ENCODE measurements around the gene ABCD1. TPM values are rescaled to one million over a fixed set of nuclear protein-coding genes. Genes with fewer than 3 reads are reported as not detected.
"Not testable (repeated sequence)": the region's sequence is repeated elsewhere in the genome, so short reads cannot be mapped to it uniquely, and the experiment has no call there.

The ABCD1 gene
- total RNA-seq, 1 donor from 2014 or later: 19.5 TPM

GRCh38 chrX:153704021-153704526, 20.6 kb upstream of the ABCD1 start:
- Mint-ChIP-seq H3K9me3 (ENCODE audit: unreplicated experiment) (no peaks in the 10 kb centered on the region), H3K4me1 (ENCODE audit: unreplicated experiment) (peaks cover 8% of the 10 kb centered on the region), H3K4me3 (ENCODE audit: unreplicated experiment) (no peak overlapping the region), H3K36me3 (ENCODE audit: low read depth, unreplicated experiment) (peaks cover 5% of the 10 kb centered on the region), H3K27ac (ENCODE audit: unreplicated experiment) (no peak overlapping the region), H3K27me3 (ENCODE audit: unreplicated experiment) (peaks cover 3% of the 10 kb centered on the region)
- no peak for TF ChIP-seq CTCF (IDR thresholded peaks at IDR 0.05; ENCODE audit: unreplicated experiment)
- no peak for DNase-seq (ENCODE audit: low spot score)

GRCh38 chrX:153704631-153705402, 19.8 kb upstream of the ABCD1 start:
- not testable (repeated sequence) for H3K4me3 Mint-ChIP-seq (ENCODE audit: unreplicated experiment); DNase-seq (ENCODE audit: low spot score); H3K4me1 Mint-ChIP-seq (ENCODE audit: unreplicated experiment); H3K27me3 Mint-ChIP-seq (ENCODE audit: unreplicated experiment); H3K9me3 Mint-ChIP-seq (ENCODE audit: unreplicated experiment); H3K27ac Mint-ChIP-seq (ENCODE audit: unreplicated experiment); H3K36me3 Mint-ChIP-seq (ENCODE audit: low read depth, unreplicated experiment)

GRCh38 chrX:153705403-153706060, 19.1 kb upstream of the ABCD1 start:
- H3K4me3 Mint-ChIP-seq (ENCODE audit: unreplicated experiment); H3K9me3 Mint-ChIP-seq (ENCODE audit: unreplicated experiment): not testable (repeated sequence)

GRCh38 chrX:153706799-153707198, 17.9 kb upstream of the ABCD1 start:
- Mint-ChIP-seq H3K4me3 (ENCODE audit: unreplicated experiment) (no peak overlapping the region), H3K36me3 (ENCODE audit: low read depth, unreplicated experiment) (peaks cover 11% of the 10 kb centered on the region), H3K4me1 (ENCODE audit: unreplicated experiment) (peaks cover 8% of the 10 kb centered on the region), H3K27me3 (ENCODE audit: unreplicated experiment) (peaks cover 4% of the 10 kb centered on the region), H3K27ac (ENCODE audit: unreplicated experiment) (peak overlapping the region; percentile 48), H3K9me3 (ENCODE audit: unreplicated experiment) (no peaks in the 10 kb centered on the region)
- no peak for DNase-seq (ENCODE audit: low spot score)
- TF ChIP-seq CTCF (IDR thresholded peaks at IDR 0.05; ENCODE audit: unreplicated experiment): no peak

More at GRCh38 chrX:153705403-153706060, 19.1 kb upstream of the ABCD1 start:
- H3K27ac Mint-ChIP-seq (ENCODE audit: unreplicated experiment); H3K36me3 Mint-ChIP-seq (ENCODE audit: low read depth, unreplicated experiment); H3K27me3 Mint-ChIP-seq (ENCODE audit: unreplicated experiment); DNase-seq (ENCODE audit: low spot score); H3K4me1 Mint-ChIP-seq (ENCODE audit: unreplicated experiment): not testable (repeated sequence)

- Mint-ChIP-seq H3K36me3 (ENCODE audit: low read depth, unreplicated experiment) (peaks cover 11% of the 10 kb centered on the region), H3K4me3 (ENCODE audit: unreplicated experiment) (no peak overlapping the region), H3K4me1 (ENCODE audit: unreplicated experiment) (peaks cover 8% of the 10 kb centered on the region), H3K9me3 (ENCODE audit: unreplicated experiment) (no peaks in the 10 kb centered on the region), H3K27me3 (ENCODE audit: unreplicated experiment) (peaks cover 4% of the 10 kb centered on the region), H3K27ac (ENCODE audit: unreplicated experiment) (no peak overlapping the region)
- DNase-seq (ENCODE audit: low spot score): no peak
- TF ChIP-seq CTCF (IDR thresholded peaks at IDR 0.05; ENCODE audit: unreplicated experiment): no peak
Observed at GRCh38 chrX:153707406-153707805, 17.2 kb upstream of the ABCD1 start.

- Mint-ChIP-seq H3K4me1 (ENCODE audit: unreplicated experiment) (peaks cover 8% of the 10 kb centered on the region), H3K27ac (ENCODE audit: unreplicated experiment) (peak overlapping the region; percentile 61), H3K36me3 (ENCODE audit: low read depth, unreplicated experiment) (peaks cover 13% of the 10 kb centered on the region), H3K27me3 (ENCODE audit: unreplicated experiment) (peaks cover 4% of the 10 kb centered on the region), H3K4me3 (ENCODE audit: unreplicated experiment) (no peak overlapping the region), H3K9me3 (ENCODE audit: unreplicated experiment) (no peaks in the 10 kb centered on the region)
- TF ChIP-seq CTCF (IDR thresholded peaks at IDR 0.05; ENCODE audit: unreplicated experiment): peak; percentile 13
- DNase-seq (ENCODE audit: low spot score): peak; percentile 73
Observed at GRCh38 chrX:153708415-153708814, 16.2 kb upstream of the ABCD1 start.
